Measurements from ENCODE around the gene ASPM.

Gene ASPM

DNA sequence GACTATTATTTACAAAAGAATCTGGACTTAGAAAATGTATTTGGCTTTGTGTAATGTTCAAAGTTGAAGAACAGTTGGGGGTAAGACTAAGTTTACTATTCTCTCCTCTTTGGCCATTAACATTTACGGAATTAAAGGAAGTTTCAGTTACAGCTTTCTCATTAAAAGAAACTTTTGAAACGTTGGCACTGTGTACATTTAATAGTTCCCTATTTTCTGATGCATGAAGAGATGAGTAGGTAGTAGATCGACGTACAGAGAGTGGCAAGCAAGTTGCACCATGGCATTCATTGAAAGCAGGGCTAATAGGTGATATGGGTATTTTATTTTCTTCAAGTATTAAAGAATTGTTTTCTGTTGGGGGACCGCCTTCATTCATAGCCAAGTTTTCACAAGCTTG, 3.2 kb downstream of the ASPM start:
- Histone ChIP-seq H3K27me3 (ENCODE audit: control insufficient read depth, insufficient read depth, low read length) (no peaks in the 10 kb centered on the region), H3K36me3 (ENCODE audit: control insufficient read depth, low read depth, low read length) (peaks cover 44% of the 10 kb centered on the region), H3K27ac (ENCODE audit: low read length) (no peak overlapping the region), H3K4me1 (ENCODE audit: control insufficient read depth, low read depth, low read length) (peaks cover 5% of the 10 kb centered on the region), H3K4me3 (ENCODE audit: low read length) (no peak overlapping the region), H3K9me3 (ENCODE audit: control insufficient read depth, low read depth, low read length) (no peaks in the 10 kb centered on the region), H3K9ac (ENCODE audit: low read length) (no peak overlapping the region)

DNA sequence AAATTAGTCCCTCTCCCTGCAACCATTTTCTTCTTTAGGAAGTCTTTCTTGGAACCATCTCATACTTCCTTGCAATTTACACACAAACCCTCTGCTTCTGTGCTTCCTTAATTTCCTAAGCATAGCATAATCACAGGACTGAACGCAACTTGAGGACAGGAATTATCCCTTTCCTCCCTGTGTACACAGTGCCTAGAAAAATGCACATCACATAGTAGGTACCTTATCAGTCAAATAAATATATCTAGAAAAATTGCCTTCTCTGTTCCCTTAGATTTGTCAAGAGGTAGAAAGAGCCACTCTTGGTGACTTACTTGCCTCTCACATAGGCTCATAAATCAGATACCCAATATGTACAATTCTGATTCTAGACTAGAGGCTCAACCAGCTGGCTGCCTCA, 4.9 kb downstream of the ASPM start:
- Histone ChIP-seq H3K27me3 (ENCODE audit: control insufficient read depth, insufficient read depth, low read length) (no peaks in the 10 kb centered on the region), H3K36me3 (ENCODE audit: control insufficient read depth, low read depth, low read length) (peaks cover 45% of the 10 kb centered on the region), H3K4me1 (ENCODE audit: control insufficient read depth, low read depth, low read length) (peaks cover 5% of the 10 kb centered on the region), H3K4me3 (ENCODE audit: low read length) (no peak overlapping the region), H3K27ac (ENCODE audit: low read length) (no peak overlapping the region), H3K9ac (ENCODE audit: low read length) (no peak overlapping the region), H3K9me3 (ENCODE audit: control insufficient read depth, low read depth, low read length) (no peaks in the 10 kb centered on the region)

DNA sequence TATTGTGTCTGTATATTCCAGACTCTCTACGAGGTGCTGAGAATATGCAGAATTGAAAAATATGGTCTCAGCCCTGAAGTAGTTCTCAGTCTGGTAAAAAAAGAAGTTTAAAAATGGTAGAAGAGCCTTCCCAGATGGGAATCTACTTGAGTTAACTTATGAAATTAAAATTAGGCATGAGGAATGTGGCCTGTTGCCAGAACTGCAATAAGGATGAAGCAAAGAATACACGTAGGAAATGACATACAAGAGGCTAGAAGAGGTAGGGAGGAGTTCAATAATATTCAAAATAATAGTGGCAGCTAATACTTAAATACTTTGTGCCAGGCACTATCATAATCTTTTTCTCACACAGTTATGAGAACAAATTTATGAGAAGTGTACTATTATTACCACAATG, 6.3 kb downstream of the ASPM start:
- Histone ChIP-seq H3K4me3 (ENCODE audit: low read length) (no peak overlapping the region), H3K9ac (ENCODE audit: low read length) (no peak overlapping the region), H3K27ac (ENCODE audit: low read length) (no peak overlapping the region), H3K36me3 (ENCODE audit: control insufficient read depth, low read depth, low read length) (peaks cover 45% of the 10 kb centered on the region), H3K9me3 (ENCODE audit: control insufficient read depth, low read depth, low read length) (no peaks in the 10 kb centered on the region), H3K4me1 (ENCODE audit: control insufficient read depth, low read depth, low read length) (peaks cover 5% of the 10 kb centered on the region), H3K27me3 (ENCODE audit: control insufficient read depth, insufficient read depth, low read length) (no peaks in the 10 kb centered on the region)

DNA sequence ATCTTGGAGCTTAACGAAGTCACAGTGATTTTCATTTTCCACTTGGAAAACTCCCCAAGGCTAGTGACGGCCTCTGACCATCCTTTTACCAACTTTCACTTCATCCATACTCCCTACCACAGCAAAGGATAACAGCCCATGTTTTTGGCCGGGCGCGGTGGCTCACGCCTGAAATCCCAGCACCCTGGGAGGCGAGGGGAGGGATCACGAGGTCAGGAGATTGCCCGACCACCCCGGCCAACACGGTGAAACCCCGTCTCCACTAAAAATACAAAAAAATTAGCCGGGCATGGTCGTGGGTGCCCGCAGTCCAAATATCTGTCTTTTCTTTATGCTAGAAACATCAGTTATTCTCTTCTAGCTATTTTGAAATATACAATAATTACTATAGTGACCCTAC, 7.3 kb downstream of the ASPM start:
- Histone ChIP-seq H3K9ac (ENCODE audit: low read length) (no peak overlapping the region), H3K36me3 (ENCODE audit: control insufficient read depth, low read depth, low read length) (peaks cover 45% of the 10 kb centered on the region), H3K4me3 (ENCODE audit: low read length) (no peak overlapping the region), H3K27me3 (ENCODE audit: control insufficient read depth, insufficient read depth, low read length) (no peaks in the 10 kb centered on the region), H3K4me1 (ENCODE audit: control insufficient read depth, low read depth, low read length) (peaks cover under 1% of the 10 kb centered on the region), H3K9me3 (ENCODE audit: control insufficient read depth, low read depth, low read length) (no peaks in the 10 kb centered on the region), H3K27ac (ENCODE audit: low read length) (no peak overlapping the region)

DNA sequence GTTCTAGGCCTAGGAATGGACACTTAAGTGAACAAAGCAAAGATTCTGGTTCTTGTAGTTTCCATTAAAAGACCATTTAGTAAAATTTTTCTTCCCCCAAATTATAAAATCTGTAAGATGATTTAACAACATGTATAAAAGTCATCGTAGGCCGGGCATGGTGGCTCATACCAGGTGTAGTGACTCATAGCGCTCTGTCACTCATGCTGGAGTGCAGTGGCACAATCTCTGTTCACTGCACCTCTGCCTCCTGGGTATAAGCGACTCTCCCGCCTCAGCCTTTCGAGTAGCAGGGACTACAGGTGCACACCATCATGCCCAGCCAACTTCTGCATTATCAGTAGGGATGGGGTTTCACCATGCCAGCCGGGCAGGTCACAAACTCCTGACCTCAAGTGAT, 9.1 kb downstream of the ASPM start:
- Histone ChIP-seq H3K4me1 (ENCODE audit: control insufficient read depth, low read depth, low read length) (no peaks in the 10 kb centered on the region), H3K9me3 (ENCODE audit: control insufficient read depth, low read depth, low read length) (no peaks in the 10 kb centered on the region), H3K4me3 (ENCODE audit: low read length) (no peak overlapping the region), H3K27ac (ENCODE audit: low read length) (no peak overlapping the region), H3K36me3 (ENCODE audit: control insufficient read depth, low read depth, low read length) (peaks cover 42% of the 10 kb centered on the region), H3K9ac (ENCODE audit: low read length) (no peak overlapping the region), H3K27me3 (ENCODE audit: control insufficient read depth, insufficient read depth, low read length) (no peaks in the 10 kb centered on the region)

DNA sequence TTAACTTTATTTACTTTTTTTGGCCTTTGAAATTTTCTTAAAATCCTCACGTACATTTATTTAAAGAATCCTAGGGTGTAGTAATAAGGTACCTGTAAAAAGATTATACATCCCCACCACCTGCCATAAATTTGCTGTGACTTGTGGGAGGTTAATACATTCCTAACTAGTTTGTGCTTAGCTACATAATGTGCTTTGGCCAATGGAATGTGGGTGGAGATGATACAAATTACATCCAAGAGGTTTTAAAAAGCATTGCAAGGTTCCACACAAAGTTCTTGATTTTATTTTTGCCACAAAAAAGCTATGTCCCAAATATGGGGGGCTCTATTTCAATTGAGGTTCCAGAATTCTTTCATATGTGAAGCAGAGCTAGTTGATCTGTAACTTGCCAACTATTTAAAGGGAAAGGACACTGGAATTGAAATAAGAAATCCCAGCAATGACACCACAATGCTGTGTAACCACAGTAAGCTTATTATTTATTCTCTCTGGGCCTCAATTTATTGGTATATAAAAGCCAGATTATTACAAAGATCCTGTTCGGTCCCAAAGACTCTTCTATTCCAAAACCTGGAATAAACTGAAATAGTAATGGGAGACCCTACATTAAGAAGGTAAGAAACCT, 15.7 kb downstream of the ASPM start:
- Histone ChIP-seq H3K27ac (ENCODE audit: low read length) (no peak overlapping the region), H3K9ac (ENCODE audit: low read length) (no peak overlapping the region)

DNA sequence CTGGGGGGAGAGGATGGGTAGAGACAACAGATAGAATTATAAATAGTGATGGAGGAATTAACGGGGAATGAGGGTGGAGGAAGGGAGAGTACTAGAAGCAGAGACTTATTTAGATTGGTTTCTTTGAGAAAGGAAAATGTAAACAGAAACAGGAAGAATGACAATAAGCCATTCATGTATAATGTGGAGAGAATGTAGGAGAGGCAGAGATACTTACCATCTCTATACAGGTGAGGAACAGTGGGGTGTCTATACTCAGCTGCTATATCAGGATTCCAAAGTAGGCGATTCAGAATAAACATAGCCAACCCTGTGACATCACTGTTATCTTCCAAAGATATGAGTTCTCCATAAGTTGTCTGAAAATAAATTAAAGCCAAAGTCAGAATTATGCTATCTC, 16.8 kb downstream of the ASPM start:
- H3K4me3 ChIP-seq (ENCODE audit: low read length), result no peak overlapping the region
- no peak overlapping the region for H3K27ac ChIP-seq (ENCODE audit: low read length)
- peaks cover 14% of the 10 kb centered on the region for H3K4me1 ChIP-seq (ENCODE audit: control insufficient read depth, low read depth, low read length)
- peaks cover 73% of the 10 kb centered on the region for H3K36me3 ChIP-seq (ENCODE audit: control insufficient read depth, low read depth, low read length)
- H3K9ac ChIP-seq (ENCODE audit: low read length), result no peak overlapping the region
- H3K9me3 ChIP-seq (ENCODE audit: control insufficient read depth, low read depth, low read length), result no peaks in the 10 kb centered on the region
- H3K27me3 ChIP-seq (ENCODE audit: control insufficient read depth, insufficient read depth, low read length), result no peaks in the 10 kb centered on the region

More for the DNA sequence above, 15.7 kb downstream of the ASPM start:
- Histone ChIP-seq H3K9me3 (ENCODE audit: control insufficient read depth, low read depth, low read length) (no peaks in the 10 kb centered on the region), H3K36me3 (ENCODE audit: control insufficient read depth, low read depth, low read length) (peaks cover 66% of the 10 kb centered on the region), H3K4me3 (ENCODE audit: low read length) (no peak overlapping the region), H3K27me3 (ENCODE audit: control insufficient read depth, insufficient read depth, low read length) (no peaks in the 10 kb centered on the region), H3K4me1 (ENCODE audit: control insufficient read depth, low read depth, low read length) (peaks cover 14% of the 10 kb centered on the region)

DNA sequence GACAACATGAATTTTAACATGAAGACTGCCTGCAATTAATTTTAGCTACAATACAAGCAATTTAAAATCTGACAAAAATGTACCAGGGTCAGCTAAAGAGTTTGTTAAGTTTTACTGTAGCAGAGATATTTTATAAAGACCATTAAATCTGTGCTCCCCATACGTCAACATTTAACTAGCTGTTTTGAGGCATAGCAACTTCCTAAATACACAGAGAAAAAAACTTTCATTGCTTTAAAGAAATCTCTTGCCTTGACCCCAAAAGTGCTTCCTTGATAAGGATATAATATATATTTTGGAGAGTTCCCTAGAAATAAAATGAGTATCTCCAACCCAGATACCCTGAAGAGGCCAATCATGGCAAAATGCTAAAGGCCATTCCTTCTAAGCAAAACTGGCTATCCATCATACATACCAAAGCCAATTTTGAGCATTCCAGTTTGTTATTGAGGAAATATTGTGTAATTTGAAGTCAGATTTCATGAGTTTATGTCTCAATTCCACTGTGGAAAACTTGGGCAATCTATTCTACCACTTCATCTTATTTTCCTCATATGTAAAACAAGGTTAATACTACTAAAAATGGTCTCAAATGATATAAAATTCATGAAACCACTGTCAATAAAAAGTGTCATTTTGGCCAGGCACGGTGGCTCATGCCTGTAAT, 19.1 kb downstream of the ASPM start:
- H3K27ac ChIP-seq (ENCODE audit: low read length), result no peak overlapping the region

DNA sequence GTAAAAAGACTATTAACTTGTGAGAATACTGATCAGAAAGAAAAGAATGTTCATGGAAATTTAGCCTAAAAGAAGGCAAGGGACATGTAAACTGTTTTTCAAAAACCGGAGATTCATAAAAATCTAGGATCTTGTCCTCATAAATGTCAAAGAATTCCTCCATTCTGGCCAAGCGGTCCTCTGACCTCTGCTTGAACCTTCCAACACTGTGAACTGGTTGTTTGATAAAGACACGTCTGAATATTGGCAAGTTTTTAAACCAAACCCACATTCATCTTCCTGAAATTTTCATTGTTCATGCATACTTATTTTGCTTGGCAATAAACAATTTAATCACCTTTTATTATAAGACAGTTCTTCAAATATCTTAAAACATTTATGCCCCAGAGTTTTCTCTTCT, 19.8 kb downstream of the ASPM start:
- Histone ChIP-seq H3K36me3 (ENCODE audit: control insufficient read depth, low read depth, low read length) (peaks cover 86% of the 10 kb centered on the region), H3K27ac (ENCODE audit: low read length) (no peak overlapping the region), H3K27me3 (ENCODE audit: control insufficient read depth, insufficient read depth, low read length) (no peaks in the 10 kb centered on the region), H3K9ac (ENCODE audit: low read length) (no peak overlapping the region), H3K4me3 (ENCODE audit: low read length) (no peak overlapping the region), H3K9me3 (ENCODE audit: control insufficient read depth, low read depth, low read length) (no peaks in the 10 kb centered on the region), H3K4me1 (ENCODE audit: control insufficient read depth, low read depth, low read length) (peaks cover 14% of the 10 kb centered on the region)

More for the DNA sequence above, 19.1 kb downstream of the ASPM start:
- Histone ChIP-seq H3K4me1 (ENCODE audit: control insufficient read depth, low read depth, low read length) (peaks cover 14% of the 10 kb centered on the region), H3K4me3 (ENCODE audit: low read length) (no peak overlapping the region), H3K27me3 (ENCODE audit: control insufficient read depth, insufficient read depth, low read length) (no peaks in the 10 kb centered on the region), H3K9me3 (ENCODE audit: control insufficient read depth, low read depth, low read length) (no peaks in the 10 kb centered on the region), H3K36me3 (ENCODE audit: control insufficient read depth, low read depth, low read length) (peaks cover 84% of the 10 kb centered on the region), H3K9ac (ENCODE audit: low read length) (no peak overlapping the region)

DNA sequence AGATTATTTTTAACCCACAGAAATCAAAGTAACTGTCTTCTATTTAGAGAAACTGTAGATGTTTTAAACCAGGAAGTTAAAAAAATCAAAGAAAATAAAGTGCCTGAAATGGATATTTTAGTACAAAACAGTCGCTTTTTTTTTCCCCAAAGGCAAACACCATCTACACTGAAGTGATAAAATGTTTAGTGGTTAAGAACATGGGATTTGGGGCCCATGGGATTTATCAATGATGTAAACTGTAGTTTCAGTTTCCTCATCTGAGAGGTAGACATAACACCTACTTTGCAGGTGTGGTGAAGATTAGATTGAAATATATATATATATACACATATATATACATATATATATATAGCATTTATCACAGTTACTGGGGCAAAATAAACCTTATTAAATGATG, 22.1 kb downstream of the ASPM start:
- Histone ChIP-seq H3K36me3 (ENCODE audit: control insufficient read depth, low read depth, low read length) (peaks cover 73% of the 10 kb centered on the region), H3K4me1 (ENCODE audit: control insufficient read depth, low read depth, low read length) (peaks cover under 1% of the 10 kb centered on the region), H3K27ac (ENCODE audit: low read length) (no peak overlapping the region), H3K9me3 (ENCODE audit: control insufficient read depth, low read depth, low read length) (no peaks in the 10 kb centered on the region), H3K4me3 (ENCODE audit: low read length) (no peak overlapping the region), H3K27me3 (ENCODE audit: control insufficient read depth, insufficient read depth, low read length) (no peaks in the 10 kb centered on the region), H3K9ac (ENCODE audit: low read length) (no peak overlapping the region)

DNA sequence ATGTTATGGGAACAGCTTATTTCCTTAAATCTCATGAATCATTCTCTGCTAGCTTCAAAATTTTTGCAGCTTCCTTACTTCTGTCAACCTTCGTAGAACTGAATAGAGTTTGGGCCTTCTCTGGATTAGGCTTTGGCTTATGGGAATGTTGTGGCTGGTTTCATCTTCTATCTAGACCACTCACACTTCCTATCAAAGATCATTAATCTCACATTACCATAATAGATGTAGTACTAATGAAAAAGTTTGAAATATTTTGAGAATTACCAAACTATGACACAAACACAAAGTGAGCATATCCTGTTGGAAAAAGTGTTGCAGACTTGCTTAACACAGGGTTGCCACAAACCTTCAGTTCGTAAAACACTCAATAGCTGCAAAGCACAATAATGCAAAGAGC, 30.3 kb downstream of the ASPM start:
- Histone ChIP-seq H3K4me3 (ENCODE audit: low read length) (no peak overlapping the region), H3K4me1 (ENCODE audit: control insufficient read depth, low read depth, low read length) (no peaks in the 10 kb centered on the region), H3K9me3 (ENCODE audit: control insufficient read depth, low read depth, low read length) (no peaks in the 10 kb centered on the region), H3K27ac (ENCODE audit: low read length) (no peak overlapping the region), H3K9ac (ENCODE audit: low read length) (no peak overlapping the region), H3K27me3 (ENCODE audit: control insufficient read depth, insufficient read depth, low read length) (no peaks in the 10 kb centered on the region), H3K36me3 (ENCODE audit: control insufficient read depth, low read depth, low read length) (peaks cover 49% of the 10 kb centered on the region)

DNA sequence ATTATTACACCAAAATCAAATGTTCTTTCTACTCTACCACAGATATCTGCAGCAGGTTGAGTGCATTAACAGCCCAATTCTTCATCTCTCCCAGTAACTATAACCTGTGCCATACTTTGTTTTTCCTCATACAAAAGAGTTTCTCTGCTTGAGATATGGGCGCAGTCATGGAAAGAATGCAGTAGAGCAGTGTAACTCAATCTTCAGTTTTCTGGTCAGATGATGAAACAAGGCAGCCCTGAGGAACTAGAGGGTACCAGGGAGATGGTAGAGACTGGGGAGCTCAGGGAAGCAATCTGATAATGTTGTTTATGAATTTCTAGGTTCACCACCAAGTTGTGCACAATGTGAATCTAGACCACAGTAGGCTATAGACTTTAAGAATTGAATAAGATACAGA, 39.6 kb downstream of the ASPM start:
- Histone ChIP-seq H3K27me3 (ENCODE audit: control insufficient read depth, insufficient read depth, low read length) (no peaks in the 10 kb centered on the region), H3K4me3 (ENCODE audit: low read length) (no peak overlapping the region), H3K4me1 (ENCODE audit: control insufficient read depth, low read depth, low read length) (no peaks in the 10 kb centered on the region), H3K9me3 (ENCODE audit: control insufficient read depth, low read depth, low read length) (peaks cover 30% of the 10 kb centered on the region), H3K36me3 (ENCODE audit: control insufficient read depth, low read depth, low read length) (peaks cover 51% of the 10 kb centered on the region), H3K27ac (ENCODE audit: low read length) (no peak overlapping the region), H3K9ac (ENCODE audit: low read length) (no peak overlapping the region)
